Endodermal cell (in vitro differentiated cells): Measurements from ENCODE around the gene REEP2. TPM values are rescaled to one million over a fixed set of nuclear protein-coding genes. Genes with fewer than 3 reads are reported as not detected.

Experiments used
- DNase-seq: peaks from one replicate; pipeline ENCODE4 v3.0.0-alpha.2; 2017
- H3K27ac ChIP-seq: 2 replicates; pipeline ENCODE4 v1.5.1; 2013; ENCODE audit warnings: mild to moderate bottlenecking, low read depth, low read length, moderate library complexity
- H3K27me3 ChIP-seq: 2 replicates; pipeline ENCODE4 v1.6.1; 2013; ENCODE audit warnings: mild to moderate bottlenecking, low read length, moderate library complexity; ENCODE audit not compliant: insufficient read depth, control insufficient read depth, poor library complexity, severe bottlenecking
- H3K36me3 ChIP-seq: 2 replicates; pipeline ENCODE4 v1.7.0; 2013; ENCODE audit warnings: mild to moderate bottlenecking, low read length, moderate library complexity; ENCODE audit not compliant: control insufficient read depth, insufficient read depth
- H3K4me1 ChIP-seq: one replicate; pipeline ENCODE4 v1.7.0; 2013; ENCODE audit warnings: low read length; ENCODE audit not compliant: control insufficient read depth, insufficient read depth
- H3K4me3 ChIP-seq: 2 replicates; pipeline ENCODE4 v1.5.1; 2013; ENCODE audit warnings: mild to moderate bottlenecking, low read length, moderate library complexity
- H3K9ac ChIP-seq: 2 replicates; pipeline ENCODE4 v1.6.1; 2013; ENCODE audit warnings: mild to moderate bottlenecking, low read length, moderate library complexity; ENCODE audit not compliant: poor library complexity, severe bottlenecking; ENCODE audit errors: extremely low read depth
- H3K9me3 ChIP-seq: 2 replicates; pipeline ENCODE4 v1.6.1; 2013; ENCODE audit warnings: mild to moderate bottlenecking, low read length, moderate library complexity; ENCODE audit not compliant: control insufficient read depth
- H3K27ac Mint-ChIP-seq: 2 replicates; pipeline ENCODE4 v1.8.0; 2020; ENCODE audit warnings: mixed read lengths
- H3K27me3 Mint-ChIP-seq: 2 replicates; pipeline ENCODE4 v1.8.0; 2021; ENCODE audit warnings: mild to moderate bottlenecking, mixed read lengths; ENCODE audit not compliant: insufficient read depth
- H3K36me3 Mint-ChIP-seq: 2 replicates; pipeline ENCODE4 v1.8.0; 2020; ENCODE audit warnings: low read depth, mixed read lengths
- H3K4me1 Mint-ChIP-seq: 2 replicates; pipeline ENCODE4 v1.8.0; 2020; ENCODE audit warnings: mixed read lengths
- H3K4me3 Mint-ChIP-seq: 2 replicates; pipeline ENCODE4 v1.8.0; 2020; ENCODE audit warnings: mild to moderate bottlenecking, moderate library complexity, mixed read lengths
- H3K9me3 Mint-ChIP-seq: 2 replicates; pipeline ENCODE4 v1.8.0; 2020; ENCODE audit warnings: mild to moderate bottlenecking, mixed read lengths
- WGBS, 2 experiments: methylation state at CpG; one replicate each; pipeline versions ENCODE4 v1.1.5 to v1.1.7; 2013; ENCODE audit warnings: missing lambda C conversion rate in 2 of 2, mixed read lengths in 1 of 2; ENCODE audit not compliant: insufficient coverage in 1 of 2, insufficient read length in 1 of 2; 5-methylcytosine and 5-hydroxymethylcytosine counted together
- total RNA-seq, 2 donors: library from RNA; stranded (reverse); fragmentation: NEBNext Ultra II Directional in 1 of 2; extraction: Animal tissue kit (Norgen Biotek cat#: 25700) in 1 of 2; gene quantifications; 2 replicates in 1 of 2; 3 replicates in 1 of 2; pipeline ENCODE4 v1.2.1, GENCODE V29; 2021
- TF ChIP-seq, protein P1 (sequence below): fragments of 200-600 bp; sonication (generic); conservative IDR thresholded peaks from 2 replicates; pipeline ENCODE4 v1.5.0; 2021; ENCODE audit warnings: antibody characterized with exemption, mild to moderate bottlenecking

REEP2 gene
- total RNA-seq, 2 donors from 2014 or later: 17.7 to 26.9 TPM

GRCh38 chr5:138461343-138462125 is 22.7 kb downstream of the REEP2 start:
- peaks cover 7% of the 10 kb centered on the region for H3K27me3 Mint-ChIP-seq
- Histone ChIP-seq H3K9ac (no peak overlapping the region), H3K27me3 (peaks cover 10% of the 10 kb centered on the region), H3K27ac (no peak overlapping the region), H3K4me1 (peaks cover 6% of the 10 kb centered on the region), H3K9me3 (no peaks in the 10 kb centered on the region), H3K4me3 (no peak overlapping the region), H3K36me3 (no peaks in the 10 kb centered on the region)
- no peak overlapping the region for H3K4me3 Mint-ChIP-seq
- H3K36me3 Mint-ChIP-seq: no peaks in the 10 kb centered on the region
- peak; percentile 51 for DNase-seq
- 89 to 94% methylated on average over 11 of the region's 11 CpGs for WGBS, 2 experiments
- H3K4me1 Mint-ChIP-seq: peaks cover 12% of the 10 kb centered on the region
- TF ChIP-seq, protein P1, sequence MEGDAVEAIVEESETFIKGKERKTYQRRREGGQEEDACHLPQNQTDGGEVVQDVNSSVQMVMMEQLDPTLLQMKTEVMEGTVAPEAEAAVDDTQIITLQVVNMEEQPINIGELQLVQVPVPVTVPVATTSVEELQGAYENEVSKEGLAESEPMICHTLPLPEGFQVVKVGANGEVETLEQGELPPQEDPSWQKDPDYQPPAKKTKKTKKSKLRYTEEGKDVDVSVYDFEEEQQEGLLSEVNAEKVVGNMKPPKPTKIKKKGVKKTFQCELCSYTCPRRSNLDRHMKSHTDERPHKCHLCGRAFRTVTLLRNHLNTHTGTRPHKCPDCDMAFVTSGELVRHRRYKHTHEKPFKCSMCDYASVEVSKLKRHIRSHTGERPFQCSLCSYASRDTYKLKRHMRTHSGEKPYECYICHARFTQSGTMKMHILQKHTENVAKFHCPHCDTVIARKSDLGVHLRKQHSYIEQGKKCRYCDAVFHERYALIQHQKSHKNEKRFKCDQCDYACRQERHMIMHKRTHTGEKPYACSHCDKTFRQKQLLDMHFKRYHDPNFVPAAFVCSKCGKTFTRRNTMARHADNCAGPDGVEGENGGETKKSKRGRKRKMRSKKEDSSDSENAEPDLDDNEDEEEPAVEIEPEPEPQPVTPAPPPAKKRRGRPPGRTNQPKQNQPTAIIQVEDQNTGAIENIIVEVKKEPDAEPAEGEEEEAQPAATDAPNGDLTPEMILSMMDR: no peak
- H3K9me3 Mint-ChIP-seq: no peaks in the 10 kb centered on the region
- H3K27ac Mint-ChIP-seq: no peak overlapping the region

- Mint-ChIP-seq H3K4me3 (peak overlapping the region; percentile 69), H3K4me1 (peaks cover 19% of the 10 kb centered on the region), H3K36me3 (peaks cover 11% of the 10 kb centered on the region), H3K27me3 (peaks cover 21% of the 10 kb centered on the region), H3K9me3 (no peaks in the 10 kb centered on the region), H3K27ac (peak overlapping the region; percentile 92)
- TF ChIP-seq, protein P1: no peak
- Histone ChIP-seq H3K4me1 (peaks cover 7% of the 10 kb centered on the region), H3K36me3 (peaks cover 10% of the 10 kb centered on the region), H3K27me3 (peaks cover 12% of the 10 kb centered on the region), H3K9ac (peak overlapping the region; percentile 90), H3K9me3 (no peaks in the 10 kb centered on the region), H3K27ac (peak overlapping the region; percentile 80), H3K4me3 (peak overlapping the region; percentile 98)
- DNase-seq: peak; percentile 65
- 27 to 64% methylated on average over 3 to 19 of the region's 21 CpGs for WGBS, 2 experiments
These were observed 24.7 kb downstream of the REEP2 start for GRCh38 chr5:138463419-138464007.

DNA sequence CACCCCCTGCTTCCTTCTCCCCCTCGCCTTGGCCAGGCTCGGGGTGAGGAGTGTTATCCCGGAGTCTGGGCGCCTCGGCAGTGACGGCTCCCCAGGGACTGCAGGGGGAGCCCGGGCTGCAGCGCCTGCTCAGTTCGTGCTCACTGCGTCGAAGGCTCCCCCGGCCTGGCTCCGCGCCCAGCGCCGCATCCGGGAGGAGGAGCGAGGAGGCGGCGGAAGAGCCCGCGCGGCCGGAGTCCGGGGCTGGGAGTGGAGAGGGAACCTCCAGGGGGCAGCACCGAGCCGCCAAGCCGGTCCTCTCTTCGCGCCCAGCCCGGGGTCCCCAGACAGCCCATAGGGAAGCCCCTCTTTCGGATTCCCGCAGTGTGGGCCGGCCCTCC is 25.1 kb downstream of the REEP2 start:
- Mint-ChIP-seq H3K36me3 (peaks cover 11% of the 10 kb centered on the region), H3K4me3 (peak overlapping the region; percentile 69), H3K27me3 (peaks cover 21% of the 10 kb centered on the region), H3K4me1 (peaks cover 19% of the 10 kb centered on the region), H3K9me3 (no peaks in the 10 kb centered on the region), H3K27ac (peak overlapping the region; percentile 96)
- peak; percentile 97 for DNase-seq
- Histone ChIP-seq H3K36me3 (peaks cover 10% of the 10 kb centered on the region), H3K27ac (peak overlapping the region; percentile 96), H3K9me3 (no peaks in the 10 kb centered on the region), H3K27me3 (peaks cover 12% of the 10 kb centered on the region), H3K4me3 (peak overlapping the region; percentile 98), H3K9ac (peak overlapping the region; percentile 90), H3K4me1 (peaks cover 7% of the 10 kb centered on the region)
- 0% methylated on average over 4 to 34 of the region's 34 CpGs for WGBS, 2 experiments
- TF ChIP-seq, protein P1: peak; percentile 97
